ENCODE measurements around the gene SUCNR1. TPM values are rescaled to one million over a fixed set of nuclear protein-coding genes. Genes with fewer than 3 reads are reported as not detected.
"Not testable (repeated sequence)": the region's sequence is repeated elsewhere in the genome, so short reads cannot be mapped to it uniquely, and the experiment has no call there.

Gene SUCNR1
- total RNA-seq, 1 experiment from 2014 or later = not detected

GRCh38 chr3:151845306-151845905 lies 28.0 kb upstream of the SUCNR1 start:
- Histone ChIP-seq H3K4me1 (replicated peaks; ENCODE audit: insufficient read depth) (no peaks in the 10 kb centered on the region), H3K4me3 (no peak overlapping the region), H4K20me1 (ENCODE audit: insufficient read depth) (no peaks in the 10 kb centered on the region), H3K9me3 (ENCODE audit: insufficient read depth, low read depth) (no peaks in the 10 kb centered on the region), H3K9me2 (ENCODE audit: insufficient read depth) (no peaks in the 10 kb centered on the region; the same call in 1 of the 2 replicates), H3K36me3 (ENCODE audit: low read depth) (no peaks in the 10 kb centered on the region), H3K27me3 (ENCODE audit: insufficient read depth, low read depth) (no peaks in the 10 kb centered on the region), H2AFZ (0 out of 2 replicates have a peak overlapping the region, but pooled peaks have one; percentile 67), H3K27ac (no peak overlapping the region), H3F3A (ENCODE audit: insufficient read depth, low read depth) (no peaks in the 10 kb centered on the region), H3K4me2 (no peak overlapping the region), H3K79me2 (ENCODE audit: low read depth) (no peaks in the 10 kb centered on the region)
- ChIA-PET POLR2A (ENCODE audit: unreplicated experiment) (no interaction called here), CTCF (no interaction called here)
- DNase-seq = no peak
- no TSS peak for BruUV-seq (replicated peaks)
- intact Hi-C loops (cut with micrococcal nuclease; ENCODE audit: unreplicated experiment) = no loop called here
- no peak for TF ChIP-seq CTCF (conservative IDR thresholded peaks at IDR 0.05)
- TF ChIP-seq EZH2 (IDR thresholded peaks at IDR 0.05; ENCODE audit: low read depth) = no peak

- H3K9me3 ChIP-seq (ENCODE audit: insufficient read depth, low read depth); H3K4me2 ChIP-seq; POLR2A ChIA-PET (ENCODE audit: unreplicated experiment); H3K27ac ChIP-seq; H3K27me3 ChIP-seq (ENCODE audit: insufficient read depth, low read depth); H4K20me1 ChIP-seq (ENCODE audit: insufficient read depth); intact Hi-C loops (cut with micrococcal nuclease; ENCODE audit: unreplicated experiment); H3K4me1 ChIP-seq (replicated peaks; ENCODE audit: insufficient read depth); BruUV-seq (replicated peaks); H3K79me2 ChIP-seq (ENCODE audit: low read depth); H3K4me3 ChIP-seq; H3F3A ChIP-seq (ENCODE audit: insufficient read depth, low read depth); CTCF ChIA-PET; DNase-seq; H3K9me2 ChIP-seq (ENCODE audit: insufficient read depth); H2AFZ ChIP-seq; H3K36me3 ChIP-seq (ENCODE audit: low read depth): not testable (repeated sequence)
These were observed 23.4 kb upstream of the SUCNR1 start for GRCh38 chr3:151850065-151850464.

GRCh38 chr3:151852074-151852811 lies 21.2 kb upstream of the SUCNR1 start:
- ChIA-PET CTCF (no interaction called here), POLR2A (ENCODE audit: unreplicated experiment) (no interaction called here)
- Histone ChIP-seq H3F3A (ENCODE audit: insufficient read depth, low read depth) (no peaks in the 10 kb centered on the region), H3K4me1 (replicated peaks; ENCODE audit: insufficient read depth) (no peaks in the 10 kb centered on the region), H2AFZ (no peak overlapping the region), H3K9me3 (ENCODE audit: insufficient read depth, low read depth) (no peaks in the 10 kb centered on the region), H3K27me3 (ENCODE audit: insufficient read depth, low read depth) (no peaks in the 10 kb centered on the region), H4K20me1 (ENCODE audit: insufficient read depth) (no peaks in the 10 kb centered on the region), H3K36me3 (ENCODE audit: low read depth) (no peaks in the 10 kb centered on the region), H3K79me2 (ENCODE audit: low read depth) (no peaks in the 10 kb centered on the region), H3K9me2 (ENCODE audit: insufficient read depth) (no peaks in the 10 kb centered on the region; the same call in 1 of the 2 replicates), H3K4me3 (no peak overlapping the region), H3K27ac (no peak overlapping the region), H3K4me2 (no peak overlapping the region)
- TF ChIP-seq EZH2 (IDR thresholded peaks at IDR 0.05; ENCODE audit: low read depth) = no peak
- no peak for TF ChIP-seq CTCF (conservative IDR thresholded peaks at IDR 0.05)
- BruUV-seq (replicated peaks) = no TSS peak
- no peak for DNase-seq
- intact Hi-C loops (cut with micrococcal nuclease; ENCODE audit: unreplicated experiment) = no loop called here
